Astrocyte (in vitro differentiated cells and primary cell): Measurements from ENCODE around the gene CBFB. TPM values are rescaled to one million over a fixed set of nuclear protein-coding genes. Genes with fewer than 3 reads are reported as not detected.

Experiments
- DNase-seq: peaks from one replicate; pipeline ENCODE4 v3.0.0-alpha.2; 2010; ENCODE audit warnings: low read depth
- FAIRE-seq: peaks from 2 replicates; lab custom pipeline; 2011; peaks lifted over from hg19 to GRCh38; lab: Jason Lieb, UNC
- H2AFZ ChIP-seq: 2 replicates; pipeline ENCODE4 v1.6.0; 2012; ENCODE audit warnings: low read depth, low read length, inconsistent platforms
- H3K27ac ChIP-seq: 2 replicates; pipeline ENCODE4 v1.5.1; 2011; ENCODE audit warnings: low read depth, low read length, inconsistent platforms
- H3K27me3 ChIP-seq: 2 replicates; pipeline ENCODE4 v1.6.0; 2011; ENCODE audit warnings: low read length, inconsistent platforms; ENCODE audit not compliant: insufficient read depth
- H3K36me3 ChIP-seq: 2 replicates; pipeline ENCODE4 v1.5.1; 2011; ENCODE audit warnings: low read length, inconsistent platforms; ENCODE audit not compliant: insufficient read depth
- H3K4me1 ChIP-seq: 2 replicates; pipeline ENCODE4 v1.5.1; 2011; ENCODE audit warnings: low read length, inconsistent platforms; ENCODE audit not compliant: insufficient read depth
- H3K4me2 ChIP-seq: 2 replicates; pipeline ENCODE4 v1.6.0; 2012; ENCODE audit warnings: low read length, inconsistent platforms
- H3K4me3 ChIP-seq: 2 replicates; pipeline ENCODE4 v1.5.1; 2011; ENCODE audit warnings: low read depth, mild to moderate bottlenecking, low read length, inconsistent platforms; ENCODE audit not compliant: insufficient read depth
- H3K79me2 ChIP-seq: 2 replicates; pipeline ENCODE4 v1.6.0; 2012; ENCODE audit warnings: mild to moderate bottlenecking, low read length, inconsistent platforms; ENCODE audit not compliant: insufficient read depth
- H3K9ac ChIP-seq: 2 replicates; pipeline ENCODE4 v1.6.0; 2012; ENCODE audit warnings: mild to moderate bottlenecking, low read length, inconsistent platforms
- H3K9me3 ChIP-seq: 2 replicates; pipeline ENCODE4 v1.5.1; 2012; ENCODE audit warnings: low read depth, mild to moderate bottlenecking, low read length, inconsistent platforms; ENCODE audit not compliant: insufficient read depth
- H4K20me1 ChIP-seq: 2 replicates; pipeline ENCODE4 v1.6.0; 2012; ENCODE audit warnings: low read length, inconsistent platforms; ENCODE audit not compliant: insufficient read depth
- H3K27ac Mint-ChIP-seq: one replicate; pipeline ENCODE4 v1.8.0; 2021; ENCODE audit warnings: mild to moderate bottlenecking, mixed read lengths; ENCODE audit not compliant: unreplicated experiment
- H3K27me3 Mint-ChIP-seq: one replicate; pipeline ENCODE4 v1.8.0; 2021; ENCODE audit warnings: low read depth, mixed read lengths; ENCODE audit not compliant: unreplicated experiment
- H3K36me3 Mint-ChIP-seq: one replicate; pipeline ENCODE4 v1.8.0; 2021; ENCODE audit warnings: low read depth, mixed read lengths; ENCODE audit not compliant: unreplicated experiment
- H3K4me1 Mint-ChIP-seq: one replicate; pipeline ENCODE4 v1.8.0; 2021; ENCODE audit warnings: low read depth, mixed read lengths; ENCODE audit not compliant: unreplicated experiment
- H3K4me3 Mint-ChIP-seq: one replicate; pipeline ENCODE4 v1.8.0; 2021; ENCODE audit warnings: mild to moderate bottlenecking, moderate library complexity, mixed read lengths; ENCODE audit not compliant: unreplicated experiment
- H3K9me3 Mint-ChIP-seq: one replicate; pipeline ENCODE4 v1.8.0; 2021; ENCODE audit warnings: mild to moderate bottlenecking, mixed read lengths; ENCODE audit not compliant: unreplicated experiment
- EZH2 ChIP-seq: IDR thresholded peaks from 2 replicates; pipeline ENCODE4 v1.6.1; 2012; ENCODE audit warnings: mild to moderate bottlenecking, low read length, inconsistent platforms; ENCODE audit not compliant: insufficient read depth
- total RNA-seq: library from RNA; stranded (reverse); gene quantifications from 2 replicates; pipeline ENCODE4 v1.2.1, GENCODE V29; 2021
- TF ChIP-seq, protein P1 (sequence below): IDR thresholded peaks from 2 replicates; pipeline ENCODE4 v1.5.1; 2011; ENCODE audit warnings: low read depth, mild to moderate bottlenecking, inconsistent platforms, low read length, moderate library complexity; ENCODE audit not compliant: insufficient read depth

The CBFB gene
- total RNA-seq, 1 donor from 2014 or later: 104 TPM

DNA sequence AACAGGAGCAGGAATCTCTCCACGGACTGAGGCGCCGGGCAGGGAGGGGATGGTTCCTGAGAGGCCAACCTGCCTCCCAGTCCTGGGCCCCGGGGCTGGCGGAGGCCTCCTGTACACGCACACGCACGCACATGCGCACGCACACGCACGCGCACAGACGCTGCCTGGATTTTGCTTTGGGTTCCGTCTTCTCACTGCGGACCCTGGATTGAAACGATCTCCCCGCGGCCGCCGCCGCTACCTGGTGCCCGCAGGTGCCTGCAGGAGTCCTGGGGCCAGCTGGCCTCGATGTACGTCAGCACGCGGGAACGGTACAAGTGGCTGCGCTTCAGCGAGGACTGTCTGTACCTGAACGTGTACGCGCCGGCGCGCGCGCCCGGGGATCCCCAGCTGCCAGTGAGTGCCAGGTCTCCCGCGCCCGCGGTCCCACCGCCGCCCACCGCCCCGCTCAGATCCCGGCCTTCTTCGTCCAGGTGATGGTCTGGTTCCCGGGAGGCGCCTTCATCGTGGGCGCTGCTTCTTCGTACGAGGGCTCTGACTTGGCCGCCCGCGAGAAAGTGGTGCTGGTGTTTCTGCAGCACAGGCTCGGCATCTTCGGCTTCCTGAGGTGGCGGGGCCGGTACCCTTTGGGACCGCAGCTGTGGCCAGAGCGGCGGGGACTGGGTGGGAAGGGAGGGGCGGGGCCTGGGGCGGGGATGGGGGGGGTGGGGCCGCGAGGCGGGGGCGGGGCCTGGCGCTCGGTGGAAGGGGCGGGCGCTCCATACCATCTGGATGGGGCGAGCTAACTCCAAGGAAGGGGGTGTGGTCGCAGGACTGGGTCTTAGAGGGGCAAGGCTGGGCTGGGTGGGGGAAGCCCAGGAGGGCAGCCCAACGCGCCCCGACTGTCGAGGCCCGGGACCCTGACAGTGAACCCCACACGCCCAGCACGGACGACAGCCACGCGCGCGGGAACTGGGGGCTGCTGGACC, 28.3 kb upstream of the CBFB start:
- Histone ChIP-seq H3K9ac (no peak overlapping the region), H3K27me3 (no peaks in the 10 kb centered on the region), H3K9me3 (no peaks in the 10 kb centered on the region), H3K4me1 (peaks cover 15% of the 10 kb centered on the region), H3K4me2 (peak overlapping the region; percentile 89), H2AFZ (peak overlapping the region; percentile 92), H3K27ac (no peak overlapping the region), H3K36me3 (no peaks in the 10 kb centered on the region), H3K4me3 (peak overlapping the region; percentile 58), H3K79me2 (no peaks in the 10 kb centered on the region), H4K20me1 (no peaks in the 10 kb centered on the region)
- Mint-ChIP-seq H3K36me3 (peaks cover 5% of the 10 kb centered on the region), H3K27me3 (peaks cover 47% of the 10 kb centered on the region), H3K27ac (no peak overlapping the region), H3K9me3 (no peaks in the 10 kb centered on the region), H3K4me1 (peaks cover 3% of the 10 kb centered on the region), H3K4me3 (peak overlapping the region; percentile 45)
- no peak for FAIRE-seq
- no peak for TF ChIP-seq EZH2
- TF ChIP-seq, protein P1, sequence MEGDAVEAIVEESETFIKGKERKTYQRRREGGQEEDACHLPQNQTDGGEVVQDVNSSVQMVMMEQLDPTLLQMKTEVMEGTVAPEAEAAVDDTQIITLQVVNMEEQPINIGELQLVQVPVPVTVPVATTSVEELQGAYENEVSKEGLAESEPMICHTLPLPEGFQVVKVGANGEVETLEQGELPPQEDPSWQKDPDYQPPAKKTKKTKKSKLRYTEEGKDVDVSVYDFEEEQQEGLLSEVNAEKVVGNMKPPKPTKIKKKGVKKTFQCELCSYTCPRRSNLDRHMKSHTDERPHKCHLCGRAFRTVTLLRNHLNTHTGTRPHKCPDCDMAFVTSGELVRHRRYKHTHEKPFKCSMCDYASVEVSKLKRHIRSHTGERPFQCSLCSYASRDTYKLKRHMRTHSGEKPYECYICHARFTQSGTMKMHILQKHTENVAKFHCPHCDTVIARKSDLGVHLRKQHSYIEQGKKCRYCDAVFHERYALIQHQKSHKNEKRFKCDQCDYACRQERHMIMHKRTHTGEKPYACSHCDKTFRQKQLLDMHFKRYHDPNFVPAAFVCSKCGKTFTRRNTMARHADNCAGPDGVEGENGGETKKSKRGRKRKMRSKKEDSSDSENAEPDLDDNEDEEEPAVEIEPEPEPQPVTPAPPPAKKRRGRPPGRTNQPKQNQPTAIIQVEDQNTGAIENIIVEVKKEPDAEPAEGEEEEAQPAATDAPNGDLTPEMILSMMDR: no peak
- no peak for DNase-seq

DNA sequence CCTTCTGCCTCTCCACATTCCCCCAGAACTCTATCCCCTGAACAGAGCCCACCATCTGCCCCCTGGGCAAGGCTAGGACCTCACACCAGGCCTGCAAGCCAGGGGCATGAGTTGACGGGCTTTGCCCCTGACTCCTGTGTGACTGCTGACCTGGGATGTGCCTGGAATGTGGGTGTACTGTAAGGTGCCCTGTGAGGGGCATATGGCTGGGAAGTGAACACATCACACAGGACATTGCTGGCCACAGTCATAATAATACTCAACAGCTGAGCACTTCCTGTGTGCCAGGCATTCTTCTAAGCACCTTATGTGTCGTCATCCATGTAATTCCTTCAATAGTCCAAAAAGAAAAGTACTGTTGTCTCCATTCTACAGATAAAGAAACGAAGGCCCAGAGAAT, 27.2 kb upstream of the CBFB start:
- no peak for FAIRE-seq
- no peaks in the 10 kb centered on the region for H4K20me1 ChIP-seq
- H3K9me3 ChIP-seq: no peaks in the 10 kb centered on the region
- Mint-ChIP-seq H3K27ac (no peak overlapping the region), H3K27me3 (peaks cover 47% of the 10 kb centered on the region), H3K4me3 (peak overlapping the region; percentile 40), H3K4me1 (peaks cover 5% of the 10 kb centered on the region), H3K9me3 (no peaks in the 10 kb centered on the region), H3K36me3 (peaks cover 5% of the 10 kb centered on the region)
- H3K79me2 ChIP-seq: no peaks in the 10 kb centered on the region
- no peaks in the 10 kb centered on the region for H3K27me3 ChIP-seq
- DNase-seq: no peak
- H3K27ac ChIP-seq: no peak overlapping the region
- H3K4me2 ChIP-seq: peak overlapping the region; percentile 89
- TF ChIP-seq EZH2: no peak
- TF ChIP-seq, protein P1: no peak
- peaks cover 15% of the 10 kb centered on the region for H3K4me1 ChIP-seq
- no peak overlapping the region for H3K4me3 ChIP-seq
- H3K36me3 ChIP-seq: no peaks in the 10 kb centered on the region
- no peak overlapping the region for H3K9ac ChIP-seq
- H2AFZ ChIP-seq: peak overlapping the region; percentile 52
